Liver (tissue), 3 donors: ENCODE data around the gene HRH1.

Source experiments
- CTCF ChIP-seq: fragments of 150-350 bp; IDR thresholded peaks from 2 replicates; pipeline ENCODE4 v1.5.1; 2017; ENCODE audit warnings: improper control_type of control experiment, low read depth, low read length; ENCODE audit not compliant: missing input control
- RAD21 ChIP-seq, 2 donors: IDR thresholded peaks; 2 replicates each; pipeline ENCODE4 v1.6.1; 2016; ENCODE audit warnings: antibody characterized with exemption in 2 of 2, mild to moderate bottlenecking in 2 of 2
- RXRA ChIP-seq, 2 donors: IDR thresholded peaks; 2 replicates each; pipeline ENCODE4 v1.6.1; 2017 to 2018; ENCODE audit warnings: antibody characterized with exemption in 2 of 2, mild to moderate bottlenecking in 1 of 2
- TAF1 ChIP-seq: conservative IDR thresholded peaks from 2 replicates; pipeline ENCODE4 v1.6.1; 2016; ENCODE audit warnings: antibody characterized with exemption, mild to moderate bottlenecking
- YY1 ChIP-seq: IDR thresholded peaks from 2 replicates; pipeline ENCODE4 v1.6.1; 2016; ENCODE audit warnings: antibody characterized with exemption, mild to moderate bottlenecking
- ZBTB33 ChIP-seq: IDR thresholded peaks from 2 replicates; pipeline ENCODE4 v1.6.1; 2016; ENCODE audit warnings: antibody characterized with exemption
- TF ChIP-seq, protein P1 (sequence below): IDR thresholded peaks from 2 replicates; pipeline ENCODE4 v1.6.1; 2016; ENCODE audit warnings: antibody characterized with exemption, mild to moderate bottlenecking
- TF ChIP-seq, protein P2 (sequence below): IDR thresholded peaks from 2 replicates; pipeline ENCODE4 v1.6.1; 2016; ENCODE audit warnings: antibody characterized with exemption
- donor health status: healthy.
- donor health status: healthy.

GRCh38 chr3:11291808-11292207 lies 137.5 kb downstream of the HRH1 start:
- TF ChIP-seq, protein P1, sequence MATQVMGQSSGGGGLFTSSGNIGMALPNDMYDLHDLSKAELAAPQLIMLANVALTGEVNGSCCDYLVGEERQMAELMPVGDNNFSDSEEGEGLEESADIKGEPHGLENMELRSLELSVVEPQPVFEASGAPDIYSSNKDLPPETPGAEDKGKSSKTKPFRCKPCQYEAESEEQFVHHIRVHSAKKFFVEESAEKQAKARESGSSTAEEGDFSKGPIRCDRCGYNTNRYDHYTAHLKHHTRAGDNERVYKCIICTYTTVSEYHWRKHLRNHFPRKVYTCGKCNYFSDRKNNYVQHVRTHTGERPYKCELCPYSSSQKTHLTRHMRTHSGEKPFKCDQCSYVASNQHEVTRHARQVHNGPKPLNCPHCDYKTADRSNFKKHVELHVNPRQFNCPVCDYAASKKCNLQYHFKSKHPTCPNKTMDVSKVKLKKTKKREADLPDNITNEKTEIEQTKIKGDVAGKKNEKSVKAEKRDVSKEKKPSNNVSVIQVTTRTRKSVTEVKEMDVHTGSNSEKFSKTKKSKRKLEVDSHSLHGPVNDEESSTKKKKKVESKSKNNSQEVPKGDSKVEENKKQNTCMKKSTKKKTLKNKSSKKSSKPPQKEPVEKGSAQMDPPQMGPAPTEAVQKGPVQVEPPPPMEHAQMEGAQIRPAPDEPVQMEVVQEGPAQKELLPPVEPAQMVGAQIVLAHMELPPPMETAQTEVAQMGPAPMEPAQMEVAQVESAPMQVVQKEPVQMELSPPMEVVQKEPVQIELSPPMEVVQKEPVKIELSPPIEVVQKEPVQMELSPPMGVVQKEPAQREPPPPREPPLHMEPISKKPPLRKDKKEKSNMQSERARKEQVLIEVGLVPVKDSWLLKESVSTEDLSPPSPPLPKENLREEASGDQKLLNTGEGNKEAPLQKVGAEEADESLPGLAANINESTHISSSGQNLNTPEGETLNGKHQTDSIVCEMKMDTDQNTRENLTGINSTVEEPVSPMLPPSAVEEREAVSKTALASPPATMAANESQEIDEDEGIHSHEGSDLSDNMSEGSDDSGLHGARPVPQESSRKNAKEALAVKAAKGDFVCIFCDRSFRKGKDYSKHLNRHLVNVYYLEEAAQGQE, result no peak
- TF ChIP-seq RXRA (IDR thresholded peaks at IDR 0.05), result no peak
- no peak for TF ChIP-seq YY1
- TF ChIP-seq CTCF, result no peak
- TF ChIP-seq, protein P2, sequence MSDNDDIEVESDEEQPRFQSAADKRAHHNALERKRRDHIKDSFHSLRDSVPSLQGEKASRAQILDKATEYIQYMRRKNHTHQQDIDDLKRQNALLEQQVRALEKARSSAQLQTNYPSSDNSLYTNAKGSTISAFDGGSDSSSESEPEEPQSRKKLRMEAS, result no peak
- TF ChIP-seq TAF1, result no peak
- TF ChIP-seq RAD21 (IDR thresholded peaks at IDR 0.05), result no peak
- TF ChIP-seq ZBTB33, result no peak
